ENCODE results near the gene INPP4B. TPM values are rescaled to one million over a fixed set of nuclear protein-coding genes. Genes with fewer than 3 reads are reported as not detected.

Gene INPP4B
- total RNA-seq, 1 donor from 2014 or later, result 32.7 TPM

GRCh38 chr4:142844782-142845181, 1.3 kb downstream of the INPP4B start:
- peaks cover 0 to 5% of the 10 kb centered on the region in 2 donors for H3K4me1 ChIP-seq
- peak overlapping the region; percentile 79 to 84 for H3K27ac ChIP-seq
- DNase-seq (ENCODE audit: low spot score in 2 of 2), result no peak
- H3K9me3 ChIP-seq, result no peaks in the 10 kb centered on the region
- peak overlapping the region; percentile 77 to 78 for H3K4me3 ChIP-seq
- TF ChIP-seq CTCF (IDR thresholded peaks at IDR 0.05), result no peak
- H3K27me3 ChIP-seq, result no peaks in the 10 kb centered on the region
- intact Hi-C loops (cut with DNase I), result loop anchor here (2.0 to 10.0 kb wide), 2 partner anchors 490 to 1200 kb away; no protein-coding TSS in a partner anchor
- no peaks in the 10 kb centered on the region for H3K36me3 ChIP-seq

GRCh38 chr4:142840516-142841123, 5.5 kb downstream of the INPP4B start:
- no peaks in the 10 kb centered on the region for H3K9me3 ChIP-seq
- TF ChIP-seq CTCF (IDR thresholded peaks at IDR 0.05), result peak; percentile 37 to 70 (median 53)
- H3K27ac ChIP-seq, result no peak overlapping the region
- intact Hi-C loops (cut with DNase I), result loop anchor here (10.0 kb wide), 1 partner anchor 1196 kb away; no protein-coding TSS in a partner anchor
- H3K27me3 ChIP-seq, result no peaks in the 10 kb centered on the region
- DNase-seq (ENCODE audit: low spot score in 2 of 2), result no peak
- H3K36me3 ChIP-seq, result no peaks in the 10 kb centered on the region
- H3K4me3 ChIP-seq, result no peak overlapping the region
- H3K4me1 ChIP-seq, result no peaks in the 10 kb centered on the region

GRCh38 chr4:142838778-142839177, 7.3 kb downstream of the INPP4B start:
- H3K27me3 ChIP-seq, result no peaks in the 10 kb centered on the region
- no peaks in the 10 kb centered on the region for H3K36me3 ChIP-seq
- no peak overlapping the region for H3K4me3 ChIP-seq
- no peaks in the 10 kb centered on the region for H3K4me1 ChIP-seq
- H3K27ac ChIP-seq, result no peak overlapping the region
- intact Hi-C loops (cut with DNase I), result no loop called here
- no peak for TF ChIP-seq CTCF (IDR thresholded peaks at IDR 0.05)
- no peak for DNase-seq (ENCODE audit: low spot score in 2 of 2)
- no peaks in the 10 kb centered on the region for H3K9me3 ChIP-seq

GRCh38 chr4:142832022-142832421, 14.1 kb downstream of the INPP4B start:
- TF ChIP-seq CTCF (IDR thresholded peaks at IDR 0.05), result no peak
- intact Hi-C loops (cut with DNase I), result no loop called here
- no peak overlapping the region for H3K4me3 ChIP-seq
- H3K27ac ChIP-seq, result no peak overlapping the region
- H3K36me3 ChIP-seq, result no peaks in the 10 kb centered on the region
- H3K27me3 ChIP-seq, result no peaks in the 10 kb centered on the region
- DNase-seq (ENCODE audit: low spot score in 2 of 2), result no peak
- H3K4me1 ChIP-seq, result no peaks in the 10 kb centered on the region
- H3K9me3 ChIP-seq, result no peaks in the 10 kb centered on the region

GRCh38 chr4:142826503-142827241, 19.4 kb downstream of the INPP4B start:
- Histone ChIP-seq H3K4me1 (no peaks in the 10 kb centered on the region), H3K4me3 (no peak overlapping the region), H3K27me3 (no peaks in the 10 kb centered on the region), H3K9me3 (no peaks in the 10 kb centered on the region), H3K36me3 (no peaks in the 10 kb centered on the region), H3K27ac (no peak overlapping the region)
- intact Hi-C loops (cut with DNase I), result no loop called here
- no peak for DNase-seq (ENCODE audit: low spot score in 2 of 2)
- no peak for TF ChIP-seq CTCF (IDR thresholded peaks at IDR 0.05)

Measured in ascending aorta (tissue), 2 donors.